NCI-H2029 treated with DMSO at 0.1 percent for 48 hours (cell line): Measurements from ENCODE around the gene RNF215.

Source experiments
- DNase-seq: peaks from one replicate; lab custom pipeline; 2025; lab: John Stamatoyannopoulos, UW

Gene RNF215

GRCh38 chr22:30332551-30332950 lies 54.7 kb downstream of the RNF215 start:
- DNase-seq = no peak
